Fibroblast of skin of scalp (primary cell): ENCODE measurements around the gene CD28.

Experiments used
- DNase-seq: peaks from one replicate; pipeline ENCODE4 v3.0.0-alpha.2; 2013

CD28 gene

GRCh38 chr2:203718087-203718486 lies 11.6 kb downstream of the CD28 start:
- DNase-seq: no peak

GRCh38 chr2:203719456-203720410 lies 13.3 kb downstream of the CD28 start:
- no peak for DNase-seq

GRCh38 chr2:203720915-203721672 lies 14.7 kb downstream of the CD28 start:
- no peak for DNase-seq

GRCh38 chr2:203721781-203722300 lies 15.4 kb downstream of the CD28 start:
- DNase-seq: no peak

- DNase-seq: peak; percentile 13
Measured at GRCh38 chr2:203722411-203722810, 16.0 kb downstream of the CD28 start.

- no peak for DNase-seq
Measured at GRCh38 chr2:203728321-203728720, 21.9 kb downstream of the CD28 start.

GRCh38 chr2:203730076-203730729 lies 23.8 kb downstream of the CD28 start:
- no peak for DNase-seq

GRCh38 chr2:203730883-203731282 lies 24.4 kb downstream of the CD28 start:
- no peak for DNase-seq

GRCh38 chr2:203732092-203732952 lies 25.9 kb downstream of the CD28 start:
- no peak for DNase-seq

- no peak for DNase-seq
Measured at GRCh38 chr2:203732953-203733510, 26.6 kb downstream of the CD28 start.

- no peak for DNase-seq
Measured at GRCh38 chr2:203733684-203734083, 27.2 kb downstream of the CD28 start.

GRCh38 chr2:203734276-203734983 lies 28.0 kb downstream of the CD28 start:
- no peak for DNase-seq

GRCh38 chr2:203737360-203737759 lies 30.9 kb downstream of the CD28 start:
- no peak for DNase-seq

GRCh38 chr2:203739351-203739750 lies 32.9 kb downstream of the CD28 start:
- no peak for DNase-seq

- DNase-seq: peak; percentile 58
Measured at GRCh38 chr2:203740871-203741281, 34.4 kb downstream of the CD28 start.

- DNase-seq: no peak
Measured at GRCh38 chr2:203741566-203741965, 35.1 kb downstream of the CD28 start.

GRCh38 chr2:203743441-203743981 lies 37.1 kb downstream of the CD28 start:
- DNase-seq: peak; percentile 18

- peak; percentile 51 for DNase-seq
Measured at GRCh38 chr2:203744091-203744490, 37.7 kb downstream of the CD28 start.

GRCh38 chr2:203745267-203745666 lies 38.8 kb downstream of the CD28 start:
- no peak for DNase-seq

- DNase-seq: no peak
Measured at GRCh38 chr2:203748331-203749126, 42.1 kb downstream of the CD28 start.
